HEK293T (cell line): ENCODE results near the gene ATR.

Source experiments
- ARNT ChIP-seq: fragments of 450-650 bp; IDR thresholded peaks from 2 replicates; pipeline ENCODE4 v1.6.1; 2017; ENCODE audit warnings: mild to moderate bottlenecking
- BHLHE40 ChIP-seq: fragments of 450-650 bp; IDR thresholded peaks from 2 replicates; pipeline ENCODE4 v1.6.1; 2016; ENCODE audit warnings: mild to moderate bottlenecking, moderate library complexity, borderline replicate concordance
- CTBP1 ChIP-seq: fragments of 450-650 bp; IDR thresholded peaks from 2 replicates; pipeline ENCODE4 v1.6.1; 2016; ENCODE audit warnings: borderline replicate concordance
- ELF4 ChIP-seq: fragments of 450-650 bp; IDR thresholded peaks from 2 replicates; pipeline ENCODE4 v1.6.1; 2017; ENCODE audit warnings: antibody characterized with exemption
- FOXA1 ChIP-seq: fragments of 450-650 bp; IDR thresholded peaks from 2 replicates; pipeline ENCODE4 v1.6.1; 2016; ENCODE audit warnings: mild to moderate bottlenecking
- FOXK2 ChIP-seq: fragments of 450-650 bp; IDR thresholded peaks from 2 replicates; pipeline ENCODE4 v1.6.1; 2016; ENCODE audit warnings: mild to moderate bottlenecking
- FOXM1 ChIP-seq: fragments of 450-650 bp; IDR thresholded peaks from 2 replicates; pipeline ENCODE4 v1.6.1; 2017; ENCODE audit warnings: mild to moderate bottlenecking, borderline replicate concordance
- HDGF ChIP-seq: fragments of 450-650 bp; IDR thresholded peaks from 2 replicates; pipeline ENCODE4 v1.6.1; 2017; ENCODE audit warnings: antibody characterized with exemption, borderline replicate concordance
- LEF1 ChIP-seq: fragments of 450-650 bp; IDR thresholded peaks from 2 replicates; pipeline ENCODE4 v1.6.1; 2017; ENCODE audit warnings: mild to moderate bottlenecking, borderline replicate concordance
- NFRKB ChIP-seq: fragments of 450-650 bp; IDR thresholded peaks from 2 replicates; pipeline ENCODE4 v1.6.1; 2016; ENCODE audit warnings: mild to moderate bottlenecking, moderate library complexity
- SP1 ChIP-seq: fragments of 450-650 bp; IDR thresholded peaks from 2 replicates; pipeline ENCODE4 v1.6.1; 2017
- SUZ12 ChIP-seq: fragments of 450-650 bp; IDR thresholded peaks from 2 replicates; pipeline ENCODE4 v1.6.1; 2016; ENCODE audit warnings: mild to moderate bottlenecking
- TARDBP ChIP-seq: fragments of 450-650 bp; IDR thresholded peaks from 2 replicates; pipeline ENCODE4 v1.6.1; 2016
- ZNF384 ChIP-seq: fragments of 450-650 bp; IDR thresholded peaks from 2 replicates; pipeline ENCODE4 v1.6.1; 2016

- no peak for TF ChIP-seq FOXA1
- TF ChIP-seq LEF1: no peak
- TF ChIP-seq SUZ12: no peak
- no peak for TF ChIP-seq ARNT
- no peak for TF ChIP-seq ELF4
- no peak for TF ChIP-seq SP1
- TF ChIP-seq BHLHE40: no peak
- no peak for TF ChIP-seq FOXK2
- TF ChIP-seq CTBP1: no peak
- no peak for TF ChIP-seq HDGF
- no peak for TF ChIP-seq FOXM1
- no peak for TF ChIP-seq ZNF384
- no peak for TF ChIP-seq NFRKB
- TF ChIP-seq TARDBP: no peak
These were observed 48.2 kb downstream of the ATR start for GRCh38 chr3:142530296-142530695.
